NCI-H1694 treated with DMSO at 0.1 percent for 48 hours (cell line): ENCODE measurements around the gene ENHO.

ENCODE experiments used
- DNase-seq: peaks from one replicate; lab custom pipeline; 2025; lab: John Stamatoyannopoulos, UW

ENHO gene

DNA sequence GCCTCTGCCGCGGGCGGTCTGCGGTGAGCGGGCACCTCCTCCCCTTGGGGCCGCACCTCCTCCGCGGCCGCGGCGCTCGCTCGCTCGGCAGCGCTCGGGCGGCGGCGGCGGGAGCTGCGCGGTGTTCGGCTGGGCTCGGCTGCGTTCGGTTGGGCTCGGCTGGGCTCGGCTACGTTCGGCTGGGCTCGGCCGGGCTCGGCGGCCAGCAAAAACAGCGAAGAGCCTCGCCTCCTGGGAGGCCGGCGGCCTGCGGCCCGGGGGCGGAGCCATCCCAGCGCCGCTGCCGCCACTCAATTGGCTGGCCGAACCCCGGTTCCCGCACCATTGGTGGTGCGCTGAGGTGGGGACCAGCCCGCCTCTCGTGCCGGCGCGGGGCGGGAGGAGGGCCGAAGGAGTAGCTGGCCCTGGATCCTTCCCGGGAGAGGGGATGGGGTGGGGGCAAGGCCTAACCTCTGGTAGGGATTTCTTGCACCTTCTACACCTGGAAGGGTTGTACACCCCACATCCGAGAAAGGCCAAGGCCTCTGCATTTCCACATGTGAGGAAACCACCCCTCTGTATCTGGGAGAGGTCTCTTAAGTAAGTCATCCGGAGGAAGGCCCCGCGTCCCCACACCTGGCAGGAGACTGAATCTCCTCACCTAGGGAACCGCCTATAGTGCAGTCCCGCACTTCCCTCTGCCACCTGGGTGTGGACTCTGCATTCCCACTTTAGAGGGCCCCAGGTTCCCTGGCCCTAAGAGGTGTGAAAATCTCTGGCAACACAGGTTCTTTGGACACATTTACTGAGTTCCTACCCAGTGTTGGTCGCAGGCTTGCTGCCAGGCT is at the start of gene ENHO:
TSS of gene ENHO (minus strand) at position 20 of the 827 bp plus-strand sequence. CDS start 1,295 bp downstream, outside the sequence.
- DNase-seq: peak; percentile 75

DNA sequence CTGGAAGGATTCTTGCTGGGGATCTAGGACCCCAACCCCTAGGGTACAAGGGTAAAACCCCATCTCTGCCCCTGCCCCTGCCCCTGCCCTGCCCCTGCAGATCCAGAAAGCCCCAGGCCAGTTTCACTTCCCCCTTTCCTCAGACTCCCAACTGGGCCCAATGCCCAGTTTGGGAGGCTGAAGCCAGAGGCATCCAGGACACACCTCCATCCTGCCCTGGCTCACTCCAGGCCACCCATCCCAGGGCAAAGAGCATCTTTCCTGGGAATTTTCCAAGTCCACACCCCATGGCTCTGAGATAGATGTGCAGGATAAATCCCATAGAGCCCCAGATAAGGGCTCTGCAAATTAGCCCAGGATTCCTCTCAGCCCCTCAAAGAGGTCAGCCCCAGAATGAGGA is 49.3 kb upstream of the ENHO start:
- DNase-seq: no peak

DNA sequence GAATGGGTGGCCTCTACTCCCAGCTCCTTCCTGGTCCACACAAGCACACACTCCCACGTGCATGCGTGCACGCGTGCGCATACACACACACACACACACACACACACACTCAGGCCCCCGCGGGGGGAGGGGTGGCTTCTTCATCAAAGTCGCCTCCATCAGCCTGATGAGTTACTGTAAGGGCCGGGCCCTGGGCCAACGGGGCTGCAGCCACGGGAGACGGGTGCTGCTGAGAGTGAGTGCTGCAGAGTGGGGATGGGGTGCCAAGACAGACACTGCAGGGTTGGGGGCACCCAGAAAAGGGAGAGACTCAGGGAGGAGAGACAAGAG is 48.7 kb upstream of the ENHO start:
- no peak for DNase-seq

DNA sequence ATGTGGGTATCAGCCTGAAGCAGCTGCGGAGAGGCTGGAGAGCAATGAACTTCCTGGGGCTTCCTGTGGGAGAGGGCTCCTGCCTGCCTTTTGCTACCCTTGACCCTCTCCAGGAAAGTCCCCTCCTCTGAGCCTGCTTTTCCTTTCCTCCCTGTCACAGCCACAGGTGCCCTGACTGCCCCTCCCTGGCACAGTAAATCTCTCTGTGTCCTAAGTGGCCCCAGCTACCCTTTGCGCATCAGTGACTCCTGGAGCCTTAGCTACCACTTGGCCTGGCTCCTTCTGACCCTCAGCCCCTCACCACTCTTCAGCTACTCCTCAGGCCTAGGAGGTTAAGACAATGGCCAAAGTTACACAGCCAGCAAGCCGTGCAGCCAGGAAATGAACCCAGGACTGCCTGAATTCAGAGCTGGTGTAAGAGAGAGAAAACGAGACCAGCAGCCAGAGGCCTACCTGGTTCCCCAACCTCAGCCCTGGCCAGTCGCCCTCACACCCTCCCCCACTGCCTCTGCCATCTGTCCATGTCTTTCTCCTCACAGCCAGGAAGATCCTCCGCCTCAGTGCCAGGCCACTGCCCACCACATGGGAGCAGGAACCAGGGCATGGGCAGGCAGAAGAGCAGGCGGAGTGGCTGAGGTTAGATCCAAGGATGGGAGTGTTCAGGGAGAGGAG is 48.2 kb upstream of the ENHO start:
- DNase-seq: no peak

DNA sequence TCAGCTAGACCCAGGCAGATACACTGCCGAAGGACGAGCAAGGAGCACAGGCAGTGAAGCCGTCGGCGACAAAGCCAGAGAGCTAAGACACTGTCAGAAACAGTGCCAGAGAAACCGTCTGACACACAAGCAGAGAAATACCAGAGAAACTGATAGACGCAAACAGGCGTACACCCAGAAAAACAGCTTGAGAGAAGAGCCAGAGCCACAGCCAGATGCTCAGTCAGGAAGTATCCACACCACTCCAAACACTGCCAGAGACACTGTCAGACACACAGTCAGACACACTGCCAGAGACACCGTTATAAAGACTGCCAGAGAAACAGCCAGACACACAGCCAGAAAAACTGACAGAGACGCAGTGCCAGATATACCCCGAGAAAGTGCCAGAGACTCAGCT is 47.6 kb upstream of the ENHO start:
- DNase-seq: peak; percentile 72

DNA sequence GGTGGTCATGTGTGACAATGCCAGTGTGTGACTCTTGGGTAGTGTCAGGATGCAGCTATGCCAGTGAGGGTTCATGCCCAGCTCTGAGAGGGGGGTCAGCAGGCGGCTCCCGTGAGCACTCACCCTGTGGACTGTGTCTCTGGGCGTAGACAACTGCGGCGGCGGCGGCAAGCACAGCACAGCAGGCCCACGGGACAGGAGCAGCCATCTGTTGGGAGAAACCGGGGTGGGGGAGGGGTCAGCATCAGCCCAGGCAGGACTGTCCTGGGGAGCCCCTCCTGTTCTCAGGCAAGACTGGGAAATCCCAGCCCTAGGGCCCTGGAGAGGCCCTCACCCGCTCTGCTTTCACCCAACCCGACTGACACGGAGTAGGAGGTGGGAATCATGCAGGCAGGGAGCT is 46.0 kb upstream of the ENHO start:
- DNase-seq: peak; percentile 38

DNA sequence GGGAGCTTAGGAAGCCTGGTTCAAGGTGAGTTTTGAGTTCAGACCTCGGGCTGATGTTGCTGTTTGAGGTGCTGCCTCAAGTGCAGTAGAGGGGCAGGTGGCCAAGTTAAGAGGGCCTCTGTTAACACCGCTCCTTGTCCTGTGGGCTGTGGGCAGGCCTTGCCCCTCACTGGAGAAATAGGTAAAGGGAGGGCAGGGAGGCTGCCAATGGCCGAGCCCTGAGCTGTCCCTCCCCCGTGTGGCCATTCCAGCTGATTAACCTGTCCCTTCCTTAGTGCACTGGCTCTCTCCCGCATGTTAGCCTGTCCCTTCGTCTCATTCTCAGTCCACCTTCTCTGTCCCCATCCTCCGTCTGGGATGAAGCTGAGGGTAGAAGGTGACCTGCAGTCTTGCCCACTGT is 45.3 kb upstream of the ENHO start:
- no peak for DNase-seq

DNA sequence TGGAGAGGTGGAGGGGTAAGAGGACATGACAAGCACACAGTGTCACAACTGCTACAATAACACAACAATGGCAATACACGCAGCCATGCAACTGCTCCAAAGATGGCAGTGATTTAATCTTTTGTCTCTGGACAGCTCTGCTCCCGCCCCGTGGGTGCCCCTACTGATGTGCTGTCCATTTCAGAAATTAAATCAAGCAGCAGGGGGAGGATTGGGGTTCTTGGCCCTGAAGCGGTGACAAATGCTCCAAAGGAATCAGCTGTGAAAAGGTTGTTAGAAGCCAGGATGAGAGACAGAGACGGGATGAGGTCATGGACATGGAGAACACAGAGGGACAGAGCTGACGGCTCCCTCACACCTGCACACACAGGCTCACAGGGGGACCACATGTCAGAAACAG is 44.2 kb upstream of the ENHO start:
- DNase-seq: no peak

DNA sequence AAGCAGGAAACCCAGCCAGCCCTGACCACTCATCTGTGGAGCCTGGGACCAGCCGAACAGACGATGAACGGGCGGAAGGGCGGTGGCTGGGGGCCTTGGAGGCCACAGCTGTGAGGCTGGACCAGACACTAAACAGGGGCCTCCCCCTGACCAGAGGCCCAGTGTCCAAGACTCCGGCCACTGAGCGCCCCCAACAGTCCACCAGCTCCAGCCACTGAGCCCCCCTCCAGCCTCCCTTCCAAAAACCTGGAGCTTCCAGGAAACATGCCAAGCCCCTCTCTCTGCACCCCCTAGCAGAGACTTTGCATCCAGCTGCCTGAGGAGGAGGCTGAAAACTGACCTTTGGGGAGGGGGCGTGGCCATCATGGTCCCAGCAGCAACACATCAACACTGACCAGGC is 43.5 kb upstream of the ENHO start:
- DNase-seq: no peak

DNA sequence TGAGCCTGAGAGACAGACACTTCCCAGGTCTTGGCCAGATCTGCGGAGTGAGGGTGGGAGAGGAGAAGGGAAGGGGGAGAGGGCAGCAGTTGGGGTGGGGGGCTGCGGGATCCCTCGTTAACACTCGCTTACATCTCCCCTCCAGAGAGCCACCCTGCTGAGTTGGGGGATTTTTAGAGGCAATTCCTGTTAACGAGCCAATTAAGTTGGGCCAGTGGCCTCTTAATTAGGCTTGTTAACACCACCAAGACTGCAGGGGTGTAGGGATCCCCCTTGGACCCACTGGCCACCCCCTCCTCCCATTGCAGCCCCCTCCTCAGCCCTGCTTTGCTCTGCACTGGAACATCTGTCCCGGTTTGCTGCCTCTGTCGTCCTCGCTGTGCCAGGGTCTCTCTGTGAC is 43.1 kb upstream of the ENHO start:
- DNase-seq: no peak

DNA sequence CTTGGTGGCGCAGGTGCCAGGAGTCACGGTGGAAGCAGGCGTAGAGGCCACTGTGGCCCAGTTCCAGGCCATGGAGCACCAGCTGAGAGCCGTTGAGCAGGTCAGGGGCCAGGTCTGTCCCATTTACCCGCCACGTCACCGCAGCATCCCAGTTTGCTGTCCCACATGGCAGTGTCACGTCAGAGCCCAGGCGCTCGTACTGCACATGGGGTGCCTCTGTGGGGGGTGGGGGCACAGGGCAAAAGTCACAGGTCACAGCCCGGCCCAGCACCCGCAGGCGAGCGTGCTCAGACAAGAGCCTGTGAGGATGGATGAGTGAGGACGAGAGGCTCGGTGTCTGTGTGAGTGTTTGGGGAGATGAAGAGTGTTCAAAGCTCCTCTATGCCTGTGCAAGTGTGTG is 41.8 kb upstream of the ENHO start:
- no peak for DNase-seq

DNA sequence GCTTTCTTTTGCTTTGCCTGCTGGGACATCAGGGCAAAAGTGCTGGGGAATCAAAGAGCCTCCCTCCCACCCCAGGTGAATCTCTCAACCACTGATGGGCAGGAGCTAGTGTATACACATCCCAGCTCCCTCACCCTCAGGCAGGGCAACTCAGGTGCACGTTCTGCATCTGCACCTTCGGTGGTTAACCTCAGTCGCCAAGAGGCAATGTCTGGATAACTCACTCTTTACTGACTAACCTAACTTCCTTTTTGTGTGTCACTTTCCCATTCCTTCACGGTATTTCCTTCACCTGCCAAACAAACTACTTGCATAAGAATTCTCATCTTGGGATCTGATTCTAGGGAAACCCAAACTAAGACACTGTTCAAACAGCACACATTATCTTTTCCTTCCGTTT is 40.5 kb upstream of the ENHO start:
- DNase-seq: no peak

DNA sequence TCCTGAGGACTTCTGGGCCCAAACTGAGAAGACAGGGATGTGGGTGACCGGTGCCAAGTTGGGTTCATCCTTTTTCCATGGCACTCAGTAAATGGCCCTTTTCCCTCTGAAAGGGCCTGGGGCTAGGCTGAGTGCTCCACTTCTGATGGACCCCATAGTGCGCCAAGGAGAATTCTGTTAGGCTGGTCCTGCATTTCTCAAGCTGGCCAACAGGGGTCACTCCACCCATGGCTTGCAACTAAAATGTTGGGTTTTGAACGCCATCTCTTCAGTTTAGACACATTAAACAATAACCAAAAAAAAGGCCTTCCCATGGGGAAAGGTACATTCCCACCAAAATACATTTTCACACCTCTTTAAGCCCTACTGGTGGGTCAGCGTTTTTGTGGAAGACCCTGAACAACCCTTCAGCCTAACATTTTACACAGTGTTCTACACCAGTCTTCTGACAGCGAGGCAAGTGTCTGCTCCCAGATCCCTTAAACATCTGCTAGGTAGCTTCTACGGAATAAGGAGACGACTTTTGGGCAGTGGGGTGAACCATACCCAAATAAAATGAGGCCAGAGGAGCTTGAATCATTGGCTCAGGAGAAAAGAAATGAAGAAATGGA is 39.5 kb upstream of the ENHO start:
- peak; percentile 10 for DNase-seq

DNA sequence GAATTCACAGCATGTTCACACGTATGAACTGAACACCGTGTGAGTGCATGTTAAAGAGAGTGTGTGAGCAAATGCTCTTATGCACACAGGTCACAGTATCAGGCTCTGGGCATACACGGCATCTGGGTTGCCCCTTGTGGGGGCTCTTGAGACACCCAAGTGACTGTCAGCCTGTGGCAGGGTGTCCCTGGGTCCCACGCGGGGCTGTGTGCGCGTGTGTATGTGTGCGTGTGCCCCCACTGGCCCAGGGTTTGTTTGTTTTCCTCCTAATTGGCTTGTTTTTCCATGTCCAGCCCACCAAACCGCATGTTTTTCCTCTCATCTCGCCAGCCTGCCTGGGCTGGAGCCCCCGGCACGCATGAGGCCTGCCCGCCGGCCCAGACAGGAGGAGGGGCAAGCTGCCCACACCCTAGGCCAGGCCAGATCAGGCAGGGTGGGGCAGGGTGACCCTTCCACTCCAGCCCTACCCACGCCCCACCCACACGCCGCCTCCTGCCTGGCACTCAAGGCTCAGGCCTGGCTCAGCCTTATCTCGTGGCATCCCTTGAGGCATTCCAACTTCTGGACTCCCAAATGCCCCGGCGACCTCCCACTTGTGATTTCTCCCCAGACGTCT is 37.9 kb upstream of the ENHO start:
- DNase-seq: no peak

DNA sequence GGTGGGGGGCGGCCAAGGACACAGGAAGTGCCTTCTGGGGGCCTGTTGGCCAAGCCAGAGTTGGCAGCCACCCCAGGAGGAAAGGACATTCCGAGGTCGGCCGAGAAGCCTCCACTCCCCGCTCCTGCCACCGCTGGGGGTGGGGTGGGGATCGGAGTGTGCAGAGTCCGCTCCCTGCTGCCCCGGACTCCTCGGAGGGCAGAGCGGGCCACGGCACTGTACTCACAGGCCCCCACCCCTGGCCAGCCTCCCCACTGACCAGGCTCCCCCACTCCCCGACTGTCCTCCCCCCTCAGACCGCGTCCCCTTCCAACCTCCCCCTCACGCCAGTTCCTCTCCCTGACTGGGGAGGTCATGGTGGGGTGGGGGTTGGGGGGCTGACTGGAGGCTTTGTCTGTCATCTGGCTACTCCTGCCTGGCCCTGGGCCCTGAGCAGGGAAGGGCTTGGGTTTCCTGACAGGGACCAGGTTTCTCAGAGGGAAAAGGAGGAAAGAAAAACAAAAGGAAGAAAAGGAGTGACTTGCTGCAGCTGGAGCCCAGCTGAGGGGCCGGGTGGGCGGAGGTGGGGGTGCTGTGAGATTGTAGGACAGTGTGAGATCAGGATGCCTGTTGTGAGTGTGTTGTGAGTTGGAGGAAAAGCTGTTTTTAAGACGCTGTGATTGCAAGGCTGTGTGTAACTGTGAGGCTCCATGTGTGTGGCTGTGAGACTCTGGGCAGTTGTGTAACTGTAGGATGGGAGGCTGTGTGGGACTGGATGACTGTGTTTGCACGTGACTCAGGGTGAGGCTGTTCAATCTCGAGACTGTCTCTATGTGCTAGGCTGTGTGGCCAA is 37.0 kb upstream of the ENHO start:
- DNase-seq: no peak

DNA sequence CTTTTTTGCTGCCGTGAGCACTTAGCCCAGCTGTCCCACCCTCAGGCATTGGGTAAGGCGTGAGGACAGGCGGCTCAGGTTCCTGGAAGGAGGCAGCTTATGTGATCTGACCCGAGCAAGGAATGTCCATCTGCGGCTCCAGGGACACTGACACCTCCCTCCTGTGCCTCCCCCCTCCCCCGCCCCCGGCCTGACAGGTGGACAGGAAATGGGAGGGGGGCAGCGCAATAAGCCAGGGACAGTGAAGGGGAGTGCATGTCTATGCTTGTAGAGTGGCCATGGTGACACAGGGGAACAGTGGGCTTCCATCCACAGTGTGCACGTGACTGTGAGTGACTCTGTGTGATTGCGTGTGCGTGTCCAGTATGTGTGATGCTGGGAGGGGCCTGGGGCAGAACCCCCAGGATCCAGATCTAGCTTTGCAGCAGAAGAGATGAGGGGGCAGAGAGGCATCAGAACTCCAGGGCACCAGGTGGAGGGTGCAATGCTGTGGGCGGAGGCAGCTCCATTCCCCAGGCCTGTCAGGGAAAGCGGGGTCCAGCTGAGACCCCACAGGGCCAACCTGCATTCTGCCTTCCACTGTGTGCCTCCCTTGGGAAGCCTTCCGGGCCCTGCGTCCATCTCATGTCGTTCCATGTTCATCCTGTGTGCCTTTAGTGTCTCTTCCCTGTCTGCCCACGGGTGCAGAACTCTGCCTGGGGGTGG is 36.3 kb upstream of the ENHO start:
- no peak for DNase-seq

DNA sequence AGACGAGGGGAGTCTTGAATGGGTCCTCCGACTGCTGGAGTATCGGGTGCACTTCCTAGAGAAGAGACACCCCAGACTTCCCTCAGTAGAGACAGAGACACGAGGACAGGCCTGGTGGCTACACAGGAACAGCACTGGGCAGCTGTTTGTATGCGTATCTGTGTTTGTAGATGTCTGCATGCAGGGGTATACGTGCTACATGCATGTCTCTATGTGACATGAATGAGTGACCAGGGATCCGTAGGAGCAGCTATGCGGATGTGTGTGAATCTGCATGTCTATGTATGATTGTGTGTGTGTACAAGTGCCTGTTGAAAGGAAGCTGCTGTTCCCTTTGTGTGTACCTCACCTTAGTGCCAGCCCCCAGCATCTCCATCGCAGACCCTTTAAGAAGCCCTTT is 35.6 kb upstream of the ENHO start:
- DNase-seq: no peak

DNA sequence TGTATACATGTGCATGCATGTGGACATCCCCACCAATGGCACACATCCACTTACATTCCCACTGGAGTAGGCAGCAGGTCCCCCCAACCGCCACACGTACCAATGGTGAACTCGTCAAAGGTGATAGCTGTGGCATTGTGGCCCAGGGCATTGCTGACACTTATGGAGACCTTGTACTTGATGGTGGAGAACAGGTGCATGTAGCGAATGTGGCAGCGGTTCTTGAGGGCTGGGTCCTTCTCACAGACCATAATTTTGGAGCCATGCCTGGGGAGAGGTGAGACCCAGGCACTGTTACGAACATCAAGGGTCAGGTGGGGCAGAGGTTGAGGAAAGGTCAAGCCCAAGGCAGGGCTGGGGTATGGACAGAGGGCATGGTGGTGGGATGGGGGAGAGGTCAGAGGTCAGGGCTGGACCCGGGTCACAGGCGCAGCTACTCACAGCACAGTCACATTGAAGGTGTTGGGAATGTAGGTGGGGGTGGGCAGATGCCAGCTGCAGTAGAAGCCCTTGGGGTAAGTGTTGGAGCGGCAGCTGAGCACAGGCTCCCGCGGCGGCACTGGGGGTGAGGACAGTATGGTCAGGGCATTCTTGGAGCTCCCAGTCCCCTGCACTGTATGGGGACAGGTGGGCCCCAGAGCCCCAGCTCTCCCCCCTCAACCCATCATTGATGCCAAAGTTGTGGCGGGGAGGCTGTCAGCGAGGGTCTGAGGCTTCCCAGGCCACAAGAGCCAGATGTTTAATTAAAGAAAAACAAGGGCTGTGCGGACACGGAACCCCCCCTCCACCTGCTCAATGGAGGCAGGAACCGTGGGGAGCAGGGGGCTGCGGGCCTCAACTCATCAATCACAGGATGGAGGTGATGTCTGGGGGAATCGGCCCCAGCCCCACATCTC is 34.9 kb upstream of the ENHO start:
- no peak for DNase-seq

DNA sequence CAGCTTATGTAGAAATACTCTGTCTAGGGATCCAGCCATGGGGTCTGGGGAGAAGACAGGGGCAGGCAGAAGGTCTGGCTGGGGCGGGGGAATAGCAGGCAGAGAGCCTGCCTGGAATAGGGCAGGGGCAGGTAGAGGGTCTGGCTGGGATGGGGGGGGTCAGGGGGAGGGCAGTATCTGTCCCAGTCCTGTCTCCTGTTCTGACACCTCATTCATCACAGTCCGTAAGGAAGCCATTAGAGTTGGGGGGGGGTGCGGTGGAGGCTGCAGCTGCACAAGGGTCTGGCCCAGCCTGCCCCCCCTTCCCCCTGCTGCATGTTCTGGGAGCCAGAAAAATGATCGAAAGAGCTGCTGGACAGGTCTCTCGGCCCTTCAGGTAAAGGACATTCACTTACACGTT is 34.2 kb upstream of the ENHO start:
- no peak for DNase-seq

DNA sequence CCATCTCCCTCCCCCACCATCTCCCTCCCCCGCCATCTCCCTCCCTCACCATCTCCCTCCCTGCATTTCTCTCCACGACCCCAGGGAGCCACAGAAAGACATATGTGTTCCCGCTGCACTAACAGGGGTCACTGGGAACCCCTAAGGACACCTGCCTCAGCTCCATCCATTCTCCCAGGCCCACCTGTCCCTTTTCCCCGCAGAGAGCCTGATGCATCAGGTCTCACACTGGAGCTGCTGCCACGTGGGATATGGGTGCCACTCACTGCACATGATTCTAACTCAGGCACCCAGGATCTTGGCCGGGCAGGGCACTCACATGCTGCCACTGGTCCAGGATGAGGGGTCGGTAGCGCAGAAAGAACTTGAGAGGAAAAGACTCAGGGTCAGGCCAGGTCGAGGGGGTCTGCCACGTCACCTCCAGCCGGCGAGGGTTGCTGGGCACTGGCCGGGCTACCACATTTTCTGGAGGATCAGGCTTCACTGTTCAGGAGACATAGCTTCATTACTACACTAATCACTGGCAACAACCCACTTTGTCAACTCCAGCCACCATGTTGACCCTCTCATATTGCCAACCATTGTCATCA is 33.2 kb upstream of the ENHO start:
- DNase-seq: no peak
